ENCODE data around the gene IL4I1.

The IL4I1 gene

DNA sequence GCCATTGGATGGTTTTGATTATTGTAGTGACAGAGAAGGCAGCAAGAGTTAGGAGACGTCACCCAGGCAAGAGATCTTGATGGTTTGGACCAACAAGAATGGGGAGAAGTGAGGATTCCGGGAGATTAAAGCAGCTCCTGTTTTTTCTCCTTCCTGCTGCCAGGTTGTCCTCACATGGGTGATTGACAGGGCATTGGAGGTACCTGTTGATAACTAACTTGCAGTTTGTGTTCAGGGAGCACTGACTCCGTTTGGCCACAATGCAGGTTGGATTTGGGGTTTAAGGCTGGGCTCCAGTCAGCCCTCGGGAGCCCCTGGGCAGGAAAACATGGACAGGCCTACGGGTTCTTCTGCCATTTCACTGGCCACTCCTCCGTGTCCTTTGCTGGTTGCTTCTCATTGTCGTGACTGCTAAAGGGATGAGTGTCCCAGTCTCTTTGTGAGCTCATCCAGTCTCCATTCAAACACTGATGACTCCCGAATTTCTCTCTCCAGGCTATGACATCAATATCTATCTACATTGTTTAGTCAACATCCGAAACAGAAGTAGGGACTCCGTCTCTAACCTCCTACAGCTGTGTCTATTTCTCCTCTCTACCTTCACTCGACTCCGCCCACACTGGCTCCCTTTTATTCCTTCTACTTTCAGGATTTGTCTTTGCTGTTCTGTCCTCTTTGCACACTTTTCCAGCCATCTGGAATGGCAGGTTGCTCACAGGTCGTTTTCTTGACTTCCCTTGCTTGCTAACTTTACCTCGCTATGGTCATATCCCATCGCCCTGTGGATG, 47.1 kb downstream of the IL4I1 start:
- no peak for DNase-seq

DNA sequence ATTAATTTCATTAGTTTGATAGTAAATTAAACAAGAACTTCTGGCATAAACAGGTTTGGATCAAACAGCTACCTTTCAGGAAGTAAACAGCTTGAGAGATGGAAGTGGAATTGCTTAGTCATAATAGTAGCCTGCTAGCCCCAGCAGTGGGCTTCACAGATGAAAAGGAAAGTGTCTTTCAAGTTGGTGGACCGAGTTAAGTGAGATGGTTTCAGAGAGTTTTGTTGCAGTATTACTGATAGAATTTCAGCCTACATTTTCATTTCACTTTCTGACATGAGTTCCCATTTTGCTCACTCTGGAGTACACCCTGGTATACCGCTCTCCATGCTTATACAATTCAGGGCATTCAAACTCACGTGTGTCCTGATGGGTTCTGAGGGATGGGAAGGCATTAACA, 47.7 kb downstream of the IL4I1 start:
- DNase-seq: no peak

DNA sequence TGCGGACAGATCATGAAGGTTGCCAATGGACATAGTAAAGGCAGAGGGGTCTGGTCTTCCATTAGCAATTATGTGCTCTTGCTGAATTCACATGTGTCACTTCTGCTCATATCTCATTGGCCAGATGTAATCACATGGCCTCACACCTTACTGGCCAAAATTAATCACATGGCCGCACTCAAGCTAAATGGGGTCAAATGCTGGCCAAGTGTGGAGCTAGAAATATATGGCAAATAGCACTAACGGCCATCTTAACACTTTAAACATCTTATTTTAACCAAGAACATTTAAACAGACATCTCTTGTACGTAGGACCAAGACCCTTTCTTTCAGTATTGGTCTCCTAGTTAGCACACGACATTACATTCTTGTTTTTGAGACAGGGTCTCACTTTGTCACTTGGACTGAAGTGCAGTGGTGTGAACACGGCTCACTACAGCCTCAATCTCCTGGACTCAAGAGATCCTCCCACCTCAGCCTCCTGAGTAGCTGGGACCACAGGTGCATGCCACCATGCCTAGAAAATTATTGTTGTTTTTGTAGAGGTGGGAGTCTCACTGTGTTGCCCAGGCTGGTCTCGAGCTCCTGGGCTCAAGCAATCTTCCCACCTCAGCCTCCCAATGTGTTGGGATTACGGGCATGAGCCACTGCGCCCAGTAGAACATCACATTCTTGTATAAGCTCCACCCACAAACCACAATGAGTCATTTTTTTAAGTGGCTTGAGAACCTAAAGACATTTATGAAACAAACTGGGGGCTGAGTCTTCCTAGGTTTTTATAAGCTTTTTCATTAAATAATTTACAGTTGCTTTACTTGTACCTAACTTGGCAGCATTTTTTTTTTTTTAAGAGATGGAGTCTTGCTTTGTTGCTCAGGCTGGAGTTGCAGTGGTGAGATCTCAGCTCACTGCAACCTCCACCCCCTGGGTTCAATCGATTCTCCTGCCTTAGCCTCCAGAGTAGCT, 48.7 kb downstream of the IL4I1 start:
- DNase-seq: no peak

DNA sequence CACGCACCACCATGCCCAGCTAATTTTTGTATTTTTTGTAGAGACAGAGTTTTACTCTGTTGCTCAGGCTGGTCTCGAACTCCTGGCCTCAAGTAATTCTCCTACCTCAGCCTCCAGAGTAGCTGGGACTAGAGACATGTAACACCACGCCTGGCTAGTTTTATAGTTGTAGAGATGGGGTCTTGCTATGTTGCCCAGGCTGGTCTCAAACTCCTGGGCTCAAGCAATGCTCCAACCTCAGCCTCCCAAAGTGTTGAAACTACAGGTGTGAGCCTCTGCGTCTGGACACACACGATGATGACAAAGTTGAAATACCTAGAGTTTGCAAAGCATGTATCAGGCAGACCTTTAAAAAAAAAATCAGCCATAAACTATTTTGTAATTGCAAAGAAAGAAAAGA, 50.3 kb downstream of the IL4I1 start:
- no peak for DNase-seq

DNA sequence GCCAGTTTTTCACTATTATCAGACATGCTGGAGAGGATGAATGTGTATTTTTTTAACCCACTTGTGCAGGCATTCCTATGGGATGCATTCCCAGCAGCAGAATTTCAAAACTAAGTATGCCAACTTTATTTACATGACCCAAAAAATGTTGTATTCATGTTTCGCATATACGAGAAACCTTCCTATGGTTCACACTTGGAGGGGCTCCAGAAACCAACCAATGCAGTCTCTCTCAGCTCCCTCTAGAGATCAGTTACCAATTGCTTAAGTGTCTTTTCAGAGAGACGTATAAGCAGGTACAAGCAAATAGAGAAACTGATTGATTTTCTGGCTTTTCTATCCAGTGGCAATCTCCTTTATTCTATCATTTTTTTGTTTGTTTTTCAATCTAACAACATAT, 51.3 kb downstream of the IL4I1 start:
- no peak for DNase-seq

DNA sequence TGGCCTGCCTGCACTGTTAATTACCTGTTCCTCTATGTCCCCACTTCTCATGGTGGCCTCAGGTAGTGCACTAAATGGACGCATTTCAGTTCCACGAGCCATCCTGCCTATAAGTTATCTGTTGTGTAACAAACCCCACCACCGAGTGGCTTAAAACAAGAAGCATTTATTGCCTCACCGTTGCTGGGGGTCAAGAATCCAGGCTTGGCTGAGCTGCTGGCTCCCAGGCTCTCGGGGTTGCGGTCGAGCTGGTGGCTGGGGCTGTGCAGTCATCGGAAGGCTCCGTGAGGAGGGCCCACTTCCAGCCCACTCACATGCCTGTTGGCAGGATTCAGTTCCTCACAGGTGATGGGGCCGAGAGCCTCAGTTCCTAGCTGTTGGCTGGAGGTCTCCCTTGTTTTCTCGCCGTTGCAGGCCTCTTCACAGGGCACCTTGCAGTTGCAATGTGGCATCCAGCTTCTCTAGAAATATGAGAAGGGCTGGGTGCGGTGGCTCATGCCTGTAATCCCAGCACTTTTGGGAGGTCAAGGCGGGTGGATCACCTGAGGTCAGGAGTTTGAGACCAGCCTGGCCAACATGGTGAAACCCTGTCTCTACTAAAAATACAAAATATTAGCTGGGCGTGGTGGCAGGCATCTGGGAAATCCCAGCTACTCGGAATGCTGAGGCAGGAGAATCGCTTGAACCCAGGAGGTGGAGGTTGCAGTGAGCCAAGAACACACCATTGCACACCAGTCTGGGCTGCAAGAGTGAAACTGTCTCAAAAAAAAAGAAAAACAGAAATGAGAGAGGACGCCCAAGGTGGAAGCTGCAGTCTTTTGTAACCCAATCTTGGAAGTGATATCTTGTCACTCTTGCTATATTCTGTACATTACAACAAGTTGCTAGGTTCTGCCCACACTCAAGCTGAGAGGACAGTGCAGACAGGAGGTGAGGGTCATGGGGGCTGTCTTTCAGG, 52.3 kb downstream of the IL4I1 start:
- DNase-seq: no peak

DNA sequence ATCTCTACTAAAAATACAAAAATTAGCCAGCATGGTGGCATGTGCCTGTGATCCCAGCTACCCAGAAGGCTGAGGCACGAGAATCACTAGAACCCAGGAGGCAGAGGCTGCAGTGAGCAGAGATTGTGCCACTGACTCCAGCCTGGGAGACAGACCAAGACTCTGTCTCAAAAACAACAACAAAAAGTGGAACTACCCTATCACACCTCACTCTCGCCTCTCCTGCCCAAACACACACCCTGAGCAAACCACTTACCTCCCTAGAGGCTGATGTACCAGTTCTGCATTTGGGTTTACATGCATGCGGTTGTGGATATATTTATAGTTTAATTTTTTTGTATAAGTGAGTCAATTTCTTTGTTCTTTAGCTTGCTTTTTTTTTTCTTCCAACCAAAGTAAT, 53.4 kb downstream of the IL4I1 start:
- no peak for DNase-seq

DNA sequence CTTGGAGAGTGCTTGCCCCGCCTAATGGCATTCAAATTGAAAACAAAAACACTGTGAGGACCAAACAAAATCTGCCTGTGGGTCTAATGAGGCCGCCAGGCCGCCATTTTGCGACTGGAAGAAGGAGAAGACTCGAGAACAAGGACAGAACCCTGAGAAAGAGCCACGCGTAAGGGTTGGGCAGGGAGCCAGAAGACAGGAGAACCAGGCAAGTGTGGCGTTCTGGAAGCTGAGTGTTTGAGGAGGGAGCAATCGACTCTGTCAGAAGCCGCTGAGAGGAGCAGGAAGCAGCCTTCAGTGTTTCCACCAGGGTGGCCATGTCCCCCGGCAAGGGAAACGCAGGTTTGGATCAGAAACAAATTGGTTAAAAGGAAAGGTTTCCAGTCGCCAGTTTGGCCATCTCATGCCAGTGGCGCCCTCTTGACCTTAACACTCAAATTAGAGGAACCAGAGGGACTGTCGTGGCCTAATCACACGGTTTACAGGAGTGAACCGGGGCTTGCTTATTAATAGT, 55.9 kb downstream of the IL4I1 start:
- no peak for DNase-seq

DNA sequence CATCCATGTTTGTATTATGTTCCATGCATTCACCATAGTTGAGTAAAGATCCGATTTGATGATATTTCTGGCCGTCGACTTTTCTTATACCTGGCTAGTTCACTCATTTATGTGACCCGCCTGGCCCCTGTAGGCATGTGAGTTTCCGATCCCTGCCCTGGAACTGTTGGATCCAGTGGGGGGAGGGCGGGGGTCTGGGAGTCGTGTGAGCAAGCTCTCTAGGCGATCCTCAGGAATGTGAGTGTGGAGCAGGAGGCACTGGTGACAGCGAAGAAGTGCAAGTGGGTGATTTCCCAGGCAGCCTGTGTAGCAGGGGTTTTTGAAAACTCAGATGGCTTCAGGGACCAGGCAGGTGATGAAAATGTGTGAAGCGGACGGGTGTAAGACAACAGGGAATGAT, 56.4 kb downstream of the IL4I1 start:
- no peak for DNase-seq

DNA sequence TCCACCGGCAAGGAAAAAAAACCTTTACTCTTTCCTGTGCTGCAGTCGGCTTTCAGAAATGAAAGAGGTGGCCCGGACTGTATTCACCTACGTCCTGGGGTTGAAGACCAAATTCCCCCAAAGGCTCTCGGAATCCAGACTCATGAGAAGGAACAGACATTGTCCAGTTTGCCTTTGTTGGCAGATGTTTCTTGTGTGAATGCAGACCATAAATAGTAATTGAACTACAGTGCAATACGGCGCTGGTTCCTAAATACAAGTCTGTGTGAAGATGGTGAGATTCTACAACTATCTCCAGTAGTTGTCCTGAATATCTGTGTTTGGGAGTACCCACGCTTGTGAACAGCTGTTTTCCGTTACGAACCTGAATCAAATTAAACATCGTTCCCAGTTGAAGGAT, 57.0 kb downstream of the IL4I1 start:
- no peak for DNase-seq

Data from activated gamma-delta T cell (primary cell).